Stomach (tissue), 9 donors: ENCODE data around the gene RCOR1. TPM values are rescaled to one million over a fixed set of nuclear protein-coding genes. Genes with fewer than 3 reads are reported as not detected.

Source experiments
- DNase-seq, 2 donors: peaks; one replicate each; pipeline versions ENCODE4 v3.0.0 to v3.0.0-alpha.2; 2013 to 2019
- H3K27ac ChIP-seq, 5 donors: fragments of 200-600 bp in 4 of 5; sonication (generic) in 4 of 5; one replicate each; pipeline ENCODE4 v1.5.1; 2013 to 2019; ENCODE audit warnings: mild to moderate bottlenecking in 1 of 5, moderate library complexity in 1 of 5
- H3K27me3 ChIP-seq, 3 donors: fragments of 200-600 bp; sonication (generic); one replicate each; pipeline ENCODE4 v1.5.1; 2017 to 2019; ENCODE audit warnings: mixed run types in 1 of 3
- H3K36me3 ChIP-seq, 4 donors: fragments of 200-600 bp; sonication (generic); 1 replicate in 3 of 4; 2 replicates in 1 of 4; pipeline ENCODE4 v1.5.1; 2016 to 2019
- H3K4me1 ChIP-seq, 4 donors: fragments of 200-600 bp; sonication (generic); one replicate each; pipeline ENCODE4 v1.5.1; 2016 to 2019
- H3K4me3 ChIP-seq, 4 donors: fragments of 200-600 bp; sonication (generic) in 3 of 4; one replicate each; pipeline ENCODE4 v1.5.1; 2016 to 2019; ENCODE audit warnings: mild to moderate bottlenecking in 1 of 4
- H3K9me3 ChIP-seq, 4 donors: fragments of 200-600 bp; sonication (generic); one replicate each; pipeline ENCODE4 v1.5.1; 2016 to 2019
- CTCF ChIP-seq, 7 experiments: fragments of 450-650 bp in 4 of 7; fragments of 200-600 bp in 3 of 7; sonication (generic) in 3 of 7; IDR thresholded peaks; one replicate each; pipeline ENCODE4 v1.5.1; 2016 to 2019; ENCODE audit warnings: antibody characterized with exemption in 7 of 7, control low read depth in 2 of 7, mild to moderate bottlenecking in 1 of 7
- EP300 ChIP-seq: sonication (generic); formaldehyde crosslinking; IDR thresholded peaks from one replicate; pipeline ENCODE4 v1.6.1; 2017; ENCODE audit warnings: antibody characterized with exemption
- POLR2A ChIP-seq, 4 donors: fragments of 450-650 bp; IDR thresholded peaks; one replicate each; pipeline ENCODE4 v1.6.1; 2016; ENCODE audit warnings: antibody characterized with exemption in 4 of 4, control low read depth in 2 of 4, mild to moderate bottlenecking in 1 of 4, moderate library complexity in 1 of 4
- POLR2AphosphoS5 ChIP-seq, 3 donors: sonication (generic); formaldehyde crosslinking; IDR thresholded peaks; one replicate each; pipeline ENCODE4 v1.6.1; 2016; ENCODE audit warnings: antibody characterized with exemption in 3 of 3
- WGBS, 5 donors: extraction: QIAGEN DNeasy Blood & Tissue Kit in 3 of 5; methylation state at CpG; one replicate each; pipeline versions ENCODE4 v1.1.5 to v1.1.7; 2013 to 2018; 5-methylcytosine and 5-hydroxymethylcytosine counted together
- intact Hi-C: fragments of 100-400 bp; cut with DNase I; formaldehyde crosslinking; loops from one replicate; pipeline ENCODE4 v1.15.1; 2023; ENCODE audit warnings: low total_unique reads
- polyA plus RNA-seq, 3 donors: library from polyadenylated mRNA; stranded (reverse); fragments of 200-250 nt; gene quantifications; one replicate each; pipeline ENCODE4 v1.2.3, GENCODE V29; 2013
- total RNA-seq, 5 donors: library from RNA; depleted of rRNA; stranded (reverse); fragments of >200 nt; gene quantifications; one replicate each; pipeline versions ENCODE4 v1.1.0 to v1.2.3, GENCODE V29; 2014 to 2016
- donor health status: healthy with polysubstance abuse.
- donor health status: Bipolar disorder and iron deficiency.
- donor health status: healthy.

The RCOR1 gene
- total and polyA plus RNA-seq, 8 donors: 4.9 to 60.7 (median 8.3) TPM

GRCh38 chr14:102770147-102771123, 178.0 kb downstream of the RCOR1 start:
- Histone ChIP-seq H3K27me3 (no peaks in the 10 kb centered on the region), H3K4me3 (no peak overlapping the region), H3K36me3 (no peaks in the 10 kb centered on the region), H3K4me1 (peaks cover 0 to 11% (median 0%) of the 10 kb centered on the region in 4 donors), H3K9me3 (no peaks in the 10 kb centered on the region), H3K27ac (no peak overlapping the region)
- 74 to 84% (median 80%) methylated on average over 23 to 32 of the region's 32 CpGs for WGBS, 5 donors
- no peak for DNase-seq
- no peak for TF ChIP-seq POLR2A (IDR thresholded peaks at IDR 0.05)
- no peak for TF ChIP-seq POLR2AphosphoS5 (IDR thresholded peaks at IDR 0.05)
- no peak for TF ChIP-seq CTCF (IDR thresholded peaks at IDR 0.05)
- no peak for TF ChIP-seq EP300
- intact Hi-C loops: loop anchor here (10.0 kb wide), 1 partner anchor 144 kb away; no protein-coding TSS in a partner anchor

- Histone ChIP-seq H3K27me3 (no peaks in the 10 kb centered on the region), H3K27ac (no peak overlapping the region), H3K36me3 (no peaks in the 10 kb centered on the region), H3K4me1 (peaks cover 0 to 11% (median under 1%) of the 10 kb centered on the region in 4 donors), H3K4me3 (no peak overlapping the region), H3K9me3 (no peaks in the 10 kb centered on the region)
- WGBS, 5 donors: 89 to 94% (median 91%) methylated on average over 9 of the region's 9 CpGs
- intact Hi-C loops: loop anchor here (10.0 kb wide), 1 partner anchor 144 kb away; no protein-coding TSS in a partner anchor
- TF ChIP-seq CTCF (IDR thresholded peaks at IDR 0.05) (no peak), POLR2AphosphoS5 (IDR thresholded peaks at IDR 0.05) (no peak), POLR2A (IDR thresholded peaks at IDR 0.05) (no peak), EP300 (no peak)
- no peak for DNase-seq
These were observed 178.7 kb downstream of the RCOR1 start for GRCh38 chr14:102771144-102771543.

GRCh38 chr14:102772781-102773570, 180.5 kb downstream of the RCOR1 start:
- intact Hi-C loops: loop anchor here (10.0 kb wide), 1 partner anchor 142 kb away; no protein-coding TSS in a partner anchor
- no peaks in the 10 kb centered on the region for H3K27me3 ChIP-seq
- H3K4me3 ChIP-seq: no peak overlapping the region
- peaks cover 0 to 19% (median 6%) of the 10 kb centered on the region in 4 donors for H3K4me1 ChIP-seq
- TF ChIP-seq POLR2AphosphoS5 (IDR thresholded peaks at IDR 0.05) (no peak), CTCF (IDR thresholded peaks at IDR 0.05) (no peak), EP300 (no peak), POLR2A (IDR thresholded peaks at IDR 0.05) (no peak)
- no peak overlapping the region for H3K27ac ChIP-seq
- H3K36me3 ChIP-seq: no peaks in the 10 kb centered on the region
- DNase-seq: peak in 1 of 2 donors; percentile 48
- no peaks in the 10 kb centered on the region for H3K9me3 ChIP-seq
- 72 to 78% (median 75%) methylated on average over 20 to 22 of the region's 22 CpGs for WGBS, 5 donors
